Measurements from ENCODE around the gene MED8. TPM values are rescaled to one million over a fixed set of nuclear protein-coding genes. Genes with fewer than 3 reads are reported as not detected.

The MED8 gene
- total and polyA plus RNA-seq, 2 of the 8 experiments (the other 6 are each of a cell fraction or from before 2014, with no cell fraction given), result 7.0 to 20.6 TPM

- Histone ChIP-seq H2BK120ac (replicated peaks; ENCODE audit: low read depth, low read length) (no peak overlapping the region), H3K27me3 (replicated peaks in 1 of 4; ENCODE audit: control insufficient read depth in 3 of 4, extremely low read depth in 1 of 4, insufficient read depth in 3 of 4, low read length in 3 of 4) (peaks cover 0 to 5% (median 0%) of the 10 kb centered on the region in 4 experiments; a peak in 2 of 7 replicates), H2AFZ (ENCODE audit: low read length) (no peak overlapping the region), H3K27ac (ENCODE audit: low read depth, low read length) (no peak overlapping the region), H3K14ac (ENCODE audit: insufficient read length) (no peak overlapping the region), H3K18ac (ENCODE audit: extremely low read depth, low read length) (no peak overlapping the region), H3K4ac (replicated peaks; ENCODE audit: insufficient read length, low read depth, low read length) (no peak overlapping the region), H2BK5ac (ENCODE audit: low read depth, low read length) (peak overlapping the region; percentile 73), H3K9ac (replicated peaks in 1 of 4; ENCODE audit: extremely low read depth in 1 of 4, low read depth in 3 of 4, low read length in 3 of 4) (no peak overlapping the region), H4K8ac (ENCODE audit: extremely low read depth, insufficient read depth, low read length) (no peak overlapping the region), H2BK20ac (ENCODE audit: low read length) (no peak overlapping the region; the same call in 1 of the 2 replicates), H3K4me1 (replicated peaks in 1 of 4; ENCODE audit: control insufficient read depth in 3 of 4, insufficient read depth in 4 of 4, low read length in 3 of 4) (peaks cover 4 to 12% (median 8%) of the 10 kb centered on the region in 4 experiments; a peak in 6 of 7 replicates), H3K23me2 (ENCODE audit: low read depth, low read length) (peaks cover 7% of the 10 kb centered on the region), H3K9me3 (ENCODE audit: insufficient read depth in 2 of 2, low read depth in 1 of 2, low read length in 1 of 2) (no peaks in the 10 kb centered on the region), H2AK5ac (ENCODE audit: low read depth, low read length) (no peak overlapping the region), H3K4me3 (ENCODE audit: extremely low read depth in 1 of 4, insufficient read depth in 2 of 4, low read depth in 3 of 4, low read length in 4 of 4) (no peak overlapping the region), H4K5ac (ENCODE audit: insufficient read length, low read depth, low read length) (no peak overlapping the region), H2BK15ac (ENCODE audit: low read length) (peak overlapping the region; percentile 53; the same call in 1 of the 2 replicates), H3K79me2 (ENCODE audit: control insufficient read depth in 1 of 2, insufficient read depth in 2 of 2, low read length in 2 of 2) (no peaks in the 10 kb centered on the region), H3K23ac (ENCODE audit: insufficient read length) (no peak overlapping the region), H4K20me1 (replicated peaks in 1 of 2; ENCODE audit: control insufficient read depth in 1 of 2, insufficient read depth in 2 of 2, low read length in 2 of 2) (no peaks in the 10 kb centered on the region), H4K91ac (replicated peaks; ENCODE audit: insufficient read length, low read length) (no peak overlapping the region), H3K56ac (replicated peaks; ENCODE audit: insufficient read length, low read depth, low read length) (no peak overlapping the region), H2BK12ac (ENCODE audit: low read depth, low read length) (0 out of 2 replicates have a peak overlapping the region, but pooled peaks have one; percentile 43), H3K79me1 (ENCODE audit: low read depth, low read length) (no peaks in the 10 kb centered on the region), H3K36me3 (ENCODE audit: control insufficient read depth in 2 of 4, insufficient read depth in 4 of 4, low read length in 3 of 4) (no peaks in the 10 kb centered on the region), H3K4me2 (ENCODE audit: insufficient read depth in 1 of 2, low read depth in 2 of 2, low read length in 2 of 2) (no peak overlapping the region)
- WGBS, 2 experiments (ENCODE audit: extremely low coverage in 1 of 2, insufficient coverage in 1 of 2, insufficient read length in 1 of 2, insufficient replicate concordance in 2 of 2, low coverage in 1 of 2, low lambda C conversion rate in 2 of 2, missing lambda C conversion rate in 1 of 2), result 87% methylated on average over 8 of the region's 10 CpGs; no CpG with 5 or more reads in 1 of the 2 experiments
- ChIA-PET CTCF (ENCODE audit: partially characterized antibody) (interaction anchor here (1.0 kb wide), 2 partner anchors 9 to 115 kb away, joined by 3 read pairs; no protein-coding TSS in a partner anchor), POLR2A (ENCODE audit: partially characterized antibody) (interaction anchor here (0.6 to 2.0 kb wide), 6 partner anchors 12 to 76 kb away, joined by 3 to 11 read pairs (median 5); partner anchors contain the start of genes MED8 and SZT2)
- FAIRE-seq (no peak), DNase-seq (ENCODE audit: low read depth in 1 of 2, low spot score in 2 of 2) (no peak)
- no peak for TF ChIP-seq YY1 (IDR thresholded peaks at IDR 0.05; ENCODE audit: low read depth, low read length)
- TF ChIP-seq TCF12 (IDR thresholded peaks at IDR 0.05; ENCODE audit: low read depth, low read length), result no peak
- no peak for TF ChIP-seq TBP (IDR thresholded peaks at IDR 0.05; ENCODE audit: low read depth, low read length)
- no peak for TF ChIP-seq CEBPB (IDR thresholded peaks at IDR 0.05; ENCODE audit: low read depth, low read length)
- no peak for TF ChIP-seq NANOG (IDR thresholded peaks at IDR 0.05; ENCODE audit: insufficient read depth, low read depth, low read length, poor library complexity, severe bottlenecking)
- no peak for TF ChIP-seq KDM1A (IDR thresholded peaks at IDR 0.05; ENCODE audit: borderline replicate concordance, low read length)
- no peak for TF ChIP-seq SIRT6 (IDR thresholded peaks at IDR 0.05; ENCODE audit: low read length)
- no peak for TF ChIP-seq BACH1 (IDR thresholded peaks at IDR 0.05; ENCODE audit: low read length)
- TF ChIP-seq CTCF (IDR thresholded peaks at IDR 0.05; ENCODE audit: control extremely low read depth in 1 of 3, insufficient read depth in 1 of 3, low read depth in 1 of 3, low read length in 3 of 3), result no peak
Observed at GRCh38 chr1:43351421-43352350, 37.9 kb downstream of the MED8 start.

Measured in H1 (cell line).